Mesendoderm (in vitro differentiated cells): ENCODE measurements around the gene FGFR4.
A peak's percentile ranks its signal among the peaks of the same experiment; 100 is the strongest.

Source experiments
- DNase-seq: peaks from one replicate; pipeline ENCODE4 v3.0.0; 2013
- H2AK5ac ChIP-seq: 2 replicates; pipeline ENCODE4 v1.6.1; 2013; ENCODE audit warnings: low read length, inconsistent platforms
- H2BK120ac ChIP-seq: 2 replicates; pipeline ENCODE4 v1.6.1; 2013; ENCODE audit warnings: low read depth, mild to moderate bottlenecking, low read length, moderate library complexity, mixed read lengths
- H2BK15ac ChIP-seq: replicated peaks from 2 replicates; pipeline ENCODE4 v1.6.1; 2013; ENCODE audit warnings: low read depth, mild to moderate bottlenecking, moderate library complexity
- H2BK5ac ChIP-seq: 2 replicates; pipeline ENCODE4 v1.6.1; 2013; ENCODE audit warnings: low read length, inconsistent platforms
- H3K18ac ChIP-seq: 2 replicates; pipeline ENCODE4 v1.6.1; 2013; ENCODE audit warnings: mild to moderate bottlenecking, low read length, mixed read lengths
- H3K23ac ChIP-seq: one replicate; pipeline ENCODE4 v1.6.1; 2013; ENCODE audit warnings: low read length
- H3K27ac ChIP-seq: 2 replicates; pipeline ENCODE4 v1.5.1; 2013; ENCODE audit warnings: low read depth, mild to moderate bottlenecking, inconsistent platforms, low read length, moderate library complexity
- H3K27me3 ChIP-seq: 2 replicates; pipeline ENCODE4 v1.6.1; 2013; ENCODE audit warnings: low read length, control low read depth, mild to moderate bottlenecking, inconsistent platforms; ENCODE audit not compliant: insufficient read depth, poor library complexity
- H3K36me3 ChIP-seq: 2 replicates; pipeline ENCODE4 v1.6.1; 2013; ENCODE audit warnings: low read length, inconsistent platforms; ENCODE audit not compliant: control insufficient read depth, insufficient read depth
- H3K4ac ChIP-seq: one replicate; pipeline ENCODE4 v1.6.1; 2013; ENCODE audit warnings: low read depth, mild to moderate bottlenecking, low read length, moderate library complexity
- H3K4me1 ChIP-seq: 2 replicates; pipeline ENCODE4 v1.6.1; 2013; ENCODE audit warnings: low read depth, low read length, inconsistent platforms; ENCODE audit not compliant: control insufficient read depth
- H3K4me2 ChIP-seq: 2 replicates; pipeline ENCODE4 v1.6.1; 2013; ENCODE audit warnings: low read length
- H3K4me3 ChIP-seq: 2 replicates; pipeline ENCODE4 v1.5.1; 2013; ENCODE audit warnings: mild to moderate bottlenecking, low read length
- H3K56ac ChIP-seq: one replicate; pipeline ENCODE4 v1.6.1; 2013; ENCODE audit warnings: low read length
- H3K79me1 ChIP-seq: 2 replicates; pipeline ENCODE4 v1.6.1; 2013; ENCODE audit warnings: low read length, inconsistent platforms
- H3K79me2 ChIP-seq: 2 replicates; pipeline ENCODE4 v1.6.1; 2013; ENCODE audit warnings: mild to moderate bottlenecking, low read length; ENCODE audit not compliant: control insufficient read depth, insufficient read depth
- H3K9ac ChIP-seq: 2 replicates; pipeline ENCODE4 v1.6.1; 2013; ENCODE audit warnings: low read length, inconsistent platforms
- H4K5ac ChIP-seq: one replicate; pipeline ENCODE4 v1.6.1; 2013; ENCODE audit warnings: low read length
- H4K8ac ChIP-seq: one replicate; pipeline ENCODE4 v1.6.1; 2013; ENCODE audit warnings: low read depth, mild to moderate bottlenecking, control low read depth, low read length, moderate library complexity
- WGBS: extraction: QIAGEN DNeasy Blood & Tissue Kit; methylation state at CpG from one replicate; pipeline ENCODE4 v1.1.7; 2013; ENCODE audit warnings: low lambda C conversion rate, missing lambda C conversion rate; ENCODE audit not compliant: insufficient coverage; ENCODE audit errors: extremely low coverage; 5-methylcytosine and 5-hydroxymethylcytosine counted together

FGFR4 gene

GRCh38 chr5:177087398-177088005, 787 bp downstream of the FGFR4 start:
- Histone ChIP-seq H3K79me2 (no peaks in the 10 kb centered on the region), H2BK120ac (no peak overlapping the region), H4K5ac (no peak overlapping the region), H3K27ac (no peak overlapping the region), H3K4me2 (peak overlapping the region; percentile 74), H3K9ac (peak overlapping the region; percentile 87), H4K8ac (no peak overlapping the region), H3K79me1 (peaks cover 6% of the 10 kb centered on the region), H3K4me3 (peak overlapping the region; percentile 68), H2AK5ac (no peak overlapping the region), H3K27me3 (no peaks in the 10 kb centered on the region), H3K23ac (peak overlapping the region; percentile 48), H2BK15ac (no peak overlapping the region), H3K56ac (peak overlapping the region; percentile 96), H2BK5ac (peak overlapping the region; percentile 30), H3K4ac (peak overlapping the region; percentile 20), H3K18ac (peak overlapping the region; percentile 33), H3K4me1 (peaks cover 6% of the 10 kb centered on the region), H3K36me3 (no peaks in the 10 kb centered on the region)
- DNase-seq = no peak
- no CpG with 5 or more reads among the region's 23 CpGs for WGBS

- Histone ChIP-seq H2BK15ac (no peak overlapping the region), H3K27me3 (no peaks in the 10 kb centered on the region), H3K23ac (no peak overlapping the region), H3K4me1 (peaks cover 6% of the 10 kb centered on the region), H3K4me3 (no peak overlapping the region), H3K36me3 (no peaks in the 10 kb centered on the region), H2BK120ac (no peak overlapping the region), H3K79me1 (peaks cover 6% of the 10 kb centered on the region), H4K8ac (no peak overlapping the region), H3K18ac (no peak overlapping the region), H2AK5ac (no peak overlapping the region), H3K4ac (no peak overlapping the region), H3K27ac (no peak overlapping the region), H3K9ac (no peak overlapping the region), H2BK5ac (no peak overlapping the region), H4K5ac (no peak overlapping the region), H3K4me2 (no peak overlapping the region), H3K79me2 (no peaks in the 10 kb centered on the region), H3K56ac (no peak overlapping the region)
- WGBS = no CpG with 5 or more reads among the region's 5 CpGs
- DNase-seq = no peak
These were observed 2.4 kb downstream of the FGFR4 start for GRCh38 chr5:177089127-177089526.

GRCh38 chr5:177089825-177090641, 3.3 kb downstream of the FGFR4 start:
- Histone ChIP-seq H3K4me3 (no peak overlapping the region), H2BK15ac (no peak overlapping the region), H3K79me2 (no peaks in the 10 kb centered on the region), H3K27me3 (no peaks in the 10 kb centered on the region), H3K4ac (no peak overlapping the region), H3K23ac (no peak overlapping the region), H3K4me1 (peaks cover 6% of the 10 kb centered on the region), H2BK120ac (no peak overlapping the region), H3K18ac (no peak overlapping the region), H3K79me1 (peaks cover 6% of the 10 kb centered on the region), H2BK5ac (no peak overlapping the region), H4K5ac (no peak overlapping the region), H3K27ac (no peak overlapping the region), H2AK5ac (no peak overlapping the region), H3K56ac (no peak overlapping the region), H3K4me2 (no peak overlapping the region), H3K9ac (no peak overlapping the region), H4K8ac (no peak overlapping the region), H3K36me3 (no peaks in the 10 kb centered on the region)
- no peak for DNase-seq
- WGBS = no CpG with 5 or more reads among the region's 21 CpGs

GRCh38 chr5:177090813-177091212, 4.1 kb downstream of the FGFR4 start:
- Histone ChIP-seq H2BK120ac (no peak overlapping the region), H3K56ac (no peak overlapping the region), H3K36me3 (no peaks in the 10 kb centered on the region), H4K8ac (no peak overlapping the region), H3K4me1 (peaks cover 6% of the 10 kb centered on the region), H2BK5ac (no peak overlapping the region), H4K5ac (no peak overlapping the region), H3K18ac (no peak overlapping the region), H3K4me2 (no peak overlapping the region), H3K4ac (no peak overlapping the region), H3K79me2 (no peaks in the 10 kb centered on the region), H2BK15ac (no peak overlapping the region), H3K79me1 (peaks cover 6% of the 10 kb centered on the region), H3K27ac (no peak overlapping the region), H3K27me3 (no peaks in the 10 kb centered on the region), H3K4me3 (no peak overlapping the region), H3K23ac (no peak overlapping the region), H3K9ac (no peak overlapping the region), H2AK5ac (no peak overlapping the region)
- WGBS = no CpG with 5 or more reads among the region's 13 CpGs
- no peak for DNase-seq

GRCh38 chr5:177091232-177091631, 4.5 kb downstream of the FGFR4 start:
- Histone ChIP-seq H3K27me3 (no peaks in the 10 kb centered on the region), H3K9ac (no peak overlapping the region), H3K18ac (no peak overlapping the region), H2AK5ac (no peak overlapping the region), H4K5ac (no peak overlapping the region), H2BK120ac (no peak overlapping the region), H3K79me2 (no peaks in the 10 kb centered on the region), H3K4me1 (peaks cover 4% of the 10 kb centered on the region), H3K23ac (no peak overlapping the region), H3K4ac (no peak overlapping the region), H2BK5ac (no peak overlapping the region), H3K4me3 (no peak overlapping the region), H3K27ac (no peak overlapping the region), H4K8ac (no peak overlapping the region), H3K4me2 (no peak overlapping the region), H2BK15ac (no peak overlapping the region), H3K56ac (no peak overlapping the region), H3K36me3 (no peaks in the 10 kb centered on the region), H3K79me1 (peaks cover 6% of the 10 kb centered on the region)
- no peak for DNase-seq
- WGBS = no CpG with 5 or more reads among the region's 3 CpGs
